Measurements from ENCODE around the gene TNFAIP8. TPM values are rescaled to one million over a fixed set of nuclear protein-coding genes. Genes with fewer than 3 reads are reported as not detected.

Gene TNFAIP8
- total and polyA plus RNA-seq, 11 donors: 3.6 to 30.8 (median 12.6) TPM

GRCh38 chr5:119335261-119335677, 20.6 kb upstream of the TNFAIP8 start:
- H3K36me3 ChIP-seq: no peaks in the 10 kb centered on the region
- 76 to 82% (median 79%) methylated on average over 4 of the region's 4 CpGs for WGBS, 4 donors
- peak overlapping the region in 4 of 12 donors; percentile 33 to 45 (median 42) for H3K4me3 ChIP-seq
- intact Hi-C loops (cut with DNase I): loop anchor here in 5 of 10 donors (5.0 to 10.0 kb wide), 6 partner anchors 68 to 350 kb away; partner anchors contain the start of genes DTWD2 (in 3 of the 5) and DMXL1 (in 1 of the 5)
- no peak for TF ChIP-seq POLR2A (IDR thresholded peaks at IDR 0.05)
- TF ChIP-seq, protein P1, sequence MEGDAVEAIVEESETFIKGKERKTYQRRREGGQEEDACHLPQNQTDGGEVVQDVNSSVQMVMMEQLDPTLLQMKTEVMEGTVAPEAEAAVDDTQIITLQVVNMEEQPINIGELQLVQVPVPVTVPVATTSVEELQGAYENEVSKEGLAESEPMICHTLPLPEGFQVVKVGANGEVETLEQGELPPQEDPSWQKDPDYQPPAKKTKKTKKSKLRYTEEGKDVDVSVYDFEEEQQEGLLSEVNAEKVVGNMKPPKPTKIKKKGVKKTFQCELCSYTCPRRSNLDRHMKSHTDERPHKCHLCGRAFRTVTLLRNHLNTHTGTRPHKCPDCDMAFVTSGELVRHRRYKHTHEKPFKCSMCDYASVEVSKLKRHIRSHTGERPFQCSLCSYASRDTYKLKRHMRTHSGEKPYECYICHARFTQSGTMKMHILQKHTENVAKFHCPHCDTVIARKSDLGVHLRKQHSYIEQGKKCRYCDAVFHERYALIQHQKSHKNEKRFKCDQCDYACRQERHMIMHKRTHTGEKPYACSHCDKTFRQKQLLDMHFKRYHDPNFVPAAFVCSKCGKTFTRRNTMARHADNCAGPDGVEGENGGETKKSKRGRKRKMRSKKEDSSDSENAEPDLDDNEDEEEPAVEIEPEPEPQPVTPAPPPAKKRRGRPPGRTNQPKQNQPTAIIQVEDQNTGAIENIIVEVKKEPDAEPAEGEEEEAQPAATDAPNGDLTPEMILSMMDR (IDR thresholded peaks at IDR 0.05): peak in 1 of 12 donors; percentile 7
- peak overlapping the region in 1 of 12 donors; percentile 69 for H3K27ac ChIP-seq
- no peak for DNase-seq
- H3K4me1 ChIP-seq: peaks cover 0 to 85% (median 11%) of the 10 kb centered on the region in 12 donors
- H3K9me3 ChIP-seq: no peaks in the 10 kb centered on the region
- no peaks in the 10 kb centered on the region for H3K27me3 ChIP-seq
- no peak for ATAC-seq

DNA sequence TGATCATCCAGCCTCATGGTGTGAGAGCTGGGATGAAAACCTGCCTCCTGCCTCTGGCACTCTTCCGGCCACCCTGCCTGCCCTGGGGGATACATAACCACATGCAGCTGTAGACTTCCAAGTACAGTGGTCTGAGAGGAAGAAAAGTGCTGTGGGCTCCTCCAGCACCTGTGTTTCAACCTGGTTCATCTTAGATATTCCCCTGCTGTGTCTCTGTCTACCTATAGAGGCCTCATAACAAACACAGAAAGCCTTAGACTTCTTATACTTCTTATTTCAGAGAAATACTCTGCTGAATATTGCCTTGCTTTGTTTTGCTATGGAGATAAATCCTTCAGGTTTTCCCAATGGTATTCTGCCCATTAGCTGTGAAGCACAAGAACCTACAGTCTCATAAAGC, 19.6 kb upstream of the TNFAIP8 start:
- Histone ChIP-seq H3K4me1 (peaks cover 0 to 85% (median 11%) of the 10 kb centered on the region in 12 donors), H3K27me3 (no peaks in the 10 kb centered on the region), H3K4me3 (no peak overlapping the region), H3K27ac (peak overlapping the region in 5 of 12 donors; percentile 17 to 73 (median 38)), H3K36me3 (no peaks in the 10 kb centered on the region), H3K9me3 (no peaks in the 10 kb centered on the region)
- 74 to 88% (median 81%) methylated on average over 1 of the region's 1 CpG for WGBS, 4 donors
- no peak for TF ChIP-seq POLR2A (IDR thresholded peaks at IDR 0.05)
- TF ChIP-seq, protein P1 (IDR thresholded peaks at IDR 0.05): no peak
- ATAC-seq (no peak), DNase-seq (no peak)
- intact Hi-C loops (cut with DNase I): loop anchor here in 5 of 10 donors (5.0 to 10.0 kb wide), 6 partner anchors 69 to 351 kb away; partner anchors contain the start of genes DTWD2 (in 3 of the 5) and DMXL1 (in 1 of the 5)

DNA sequence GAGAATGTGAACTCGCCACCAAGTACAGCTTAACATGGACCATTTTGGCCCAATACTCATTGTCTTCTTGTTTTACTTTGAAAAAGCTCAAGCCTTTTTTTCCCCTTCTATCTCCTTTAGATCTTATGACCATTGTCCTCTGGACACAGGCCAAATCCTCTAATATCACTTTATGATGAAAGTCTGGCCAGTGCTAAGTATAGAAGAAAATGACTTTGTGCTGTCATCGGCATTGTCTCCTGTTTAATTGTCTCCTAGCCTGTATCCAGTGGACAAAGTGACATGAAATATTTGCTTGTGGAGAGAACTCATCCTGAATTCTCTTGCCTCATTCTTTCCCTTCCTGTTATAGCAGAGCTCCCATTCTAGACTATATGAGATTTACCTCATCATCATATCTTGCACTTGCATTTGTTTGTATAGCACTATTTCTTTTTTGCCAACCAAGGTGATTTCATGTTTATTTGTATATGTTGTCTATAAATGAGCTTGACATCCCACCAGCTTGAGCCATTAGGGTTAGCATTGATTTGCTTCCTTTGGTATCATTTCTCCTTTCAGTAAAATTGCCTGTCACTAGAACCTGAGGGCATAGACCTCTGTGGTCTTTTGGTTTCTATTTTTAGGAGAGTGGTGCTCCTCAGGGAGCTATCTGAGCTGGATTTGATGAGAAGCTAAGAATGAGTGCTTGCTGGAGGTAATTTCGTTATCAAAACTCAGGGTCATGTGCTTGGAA, 18.8 kb upstream of the TNFAIP8 start:
- DNase-seq (no peak), ATAC-seq (no peak)
- Histone ChIP-seq H3K27me3 (no peaks in the 10 kb centered on the region), H3K27ac (peak overlapping the region in 9 of 12 donors; percentile 2 to 73 (median 39)), H3K4me3 (no peak overlapping the region), H3K9me3 (no peaks in the 10 kb centered on the region), H3K36me3 (no peaks in the 10 kb centered on the region), H3K4me1 (peaks cover 0 to 85% (median 11%) of the 10 kb centered on the region in 12 donors)
- TF ChIP-seq POLR2A (IDR thresholded peaks at IDR 0.05): no peak
- TF ChIP-seq, protein P1 (IDR thresholded peaks at IDR 0.05): no peak
- intact Hi-C loops (cut with DNase I): loop anchor here in 5 of 10 donors (5.0 to 10.0 kb wide), 6 partner anchors 70 to 352 kb away; partner anchors contain the start of genes DTWD2 (in 3 of the 5) and DMXL1 (in 1 of the 5)
- WGBS, 4 donors: 48 to 57% (median 51%) methylated on average over 3 of the region's 3 CpGs

DNA sequence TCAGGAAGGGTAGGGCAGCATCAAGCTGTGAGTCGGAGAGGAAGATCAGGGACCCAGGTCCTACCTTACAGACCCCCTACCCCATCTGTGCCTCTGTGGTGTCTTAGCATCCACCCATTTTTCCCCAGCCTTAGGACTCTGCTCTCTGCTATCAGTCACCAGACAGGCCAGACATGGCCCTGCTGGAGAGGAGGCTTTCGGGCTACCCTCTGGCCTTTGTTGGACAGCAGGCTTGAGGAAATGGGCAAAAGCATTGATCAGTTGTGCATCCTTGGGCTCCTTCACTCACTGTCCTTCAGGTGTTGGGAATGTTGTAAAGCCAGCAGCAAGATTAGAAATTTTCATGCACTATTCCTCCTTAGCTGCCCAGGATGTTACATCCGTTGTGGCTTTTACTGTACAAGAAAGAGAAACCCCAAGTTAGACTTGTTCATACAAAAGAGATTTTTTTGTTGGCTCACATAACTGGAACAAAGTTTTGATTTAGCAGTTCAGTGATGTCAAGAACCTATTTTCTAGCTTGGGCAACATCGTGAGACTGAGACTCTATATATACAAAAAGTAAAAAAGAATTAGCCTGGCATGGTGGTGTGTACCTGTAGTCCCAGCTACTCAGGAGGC, 17.4 kb upstream of the TNFAIP8 start:
- Histone ChIP-seq H3K4me3 (no peak overlapping the region), H3K4me1 (peaks cover 0 to 85% (median 11%) of the 10 kb centered on the region in 12 donors), H3K9me3 (no peaks in the 10 kb centered on the region), H3K36me3 (no peaks in the 10 kb centered on the region), H3K27ac (peak overlapping the region in 1 of 12 donors; percentile 86), H3K27me3 (no peaks in the 10 kb centered on the region)
- intact Hi-C loops (cut with DNase I): loop anchor here in 5 of 10 donors (5.0 to 10.0 kb wide), 6 partner anchors 71 to 354 kb away; partner anchors contain the start of genes DTWD2 (in 3 of the 5) and DMXL1 (in 1 of the 5)
- TF ChIP-seq POLR2A (IDR thresholded peaks at IDR 0.05): no peak
- TF ChIP-seq, protein P1 (IDR thresholded peaks at IDR 0.05): no peak
- DNase-seq: no peak
- 73 to 85% (median 78%) methylated on average over 4 of the region's 4 CpGs for WGBS, 4 donors
- ATAC-seq: no peak

All from heart left ventricle (tissue), 16 donors.